ENCODE results near the gene ANKRD33B. TPM values are rescaled to one million over a fixed set of nuclear protein-coding genes. Genes with fewer than 3 reads are reported as not detected.
"Not testable (repeated sequence)": the region's sequence is repeated elsewhere in the genome, so short reads cannot be mapped to it uniquely, and the experiment has no call there.

The ANKRD33B gene
- polyA plus RNA-seq, 3 donors: 0.05 TPM; not detected in 2

DNA sequence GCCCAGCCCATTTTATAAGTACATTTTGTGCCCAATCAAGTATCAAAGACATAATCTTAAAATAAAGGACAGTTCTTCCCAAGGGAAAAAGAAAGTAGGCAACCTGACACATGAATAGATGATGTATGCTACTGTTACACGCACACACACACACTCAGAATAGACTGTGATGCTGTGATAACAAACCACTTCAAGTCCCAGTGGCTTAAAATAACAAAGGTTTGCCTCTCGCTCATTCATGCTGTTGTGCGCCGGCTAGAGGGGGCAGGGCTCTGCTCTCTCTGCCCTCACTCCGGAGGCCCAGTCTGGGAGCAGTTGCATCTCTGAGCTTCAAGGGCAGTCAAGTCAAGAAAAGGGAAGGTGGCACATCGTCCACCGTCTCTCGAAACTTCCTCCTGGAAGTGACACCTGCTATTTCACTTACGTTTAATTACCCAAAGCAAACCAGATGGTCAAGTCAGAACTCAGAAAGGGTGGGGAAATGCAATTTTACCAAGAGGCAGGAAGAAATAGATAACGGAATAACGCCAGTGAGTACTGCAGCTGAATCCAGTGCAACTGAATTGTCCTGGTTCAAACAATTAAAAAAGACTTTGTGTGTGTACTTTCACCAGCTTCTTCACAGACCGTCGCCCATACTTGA, 43.3 kb downstream of the ANKRD33B start:
- Mint-ChIP-seq H3K4me1 (peaks cover 31% of the 10 kb centered on the region), H3K36me3 (no peaks in the 10 kb centered on the region), H3K27me3 (ENCODE audit: low read depth in 3 of 3) (peaks cover 1 to 2% (median 2%) of the 10 kb centered on the region in 3 donors), H3K27ac (peak overlapping the region; percentile 82 to 94 (median 90)), H3K4me3 (peak overlapping the region; percentile 69 to 82), H3K9me3 (no peaks in the 10 kb centered on the region)
- Histone ChIP-seq H3K9ac (ENCODE audit: insufficient read depth, low read length, poor library complexity, severe bottlenecking) (no peak overlapping the region), H4K20me1 (ENCODE audit: insufficient read depth, low read length) (no peaks in the 10 kb centered on the region), H3K36me3 (replicated peaks in 1 of 2; ENCODE audit: control insufficient read depth in 1 of 2, insufficient read depth in 2 of 2, low read length in 2 of 2) (no peaks in the 10 kb centered on the region), H3K79me2 (ENCODE audit: insufficient read depth, low read length) (peaks cover 10% of the 10 kb centered on the region), H3K4me1 (ENCODE audit: control insufficient read depth in 1 of 2, insufficient read depth in 2 of 2, low read length in 2 of 2) (peaks cover 21 to 27% of the 10 kb centered on the region in 2 donors), H3K9me3 (replicated peaks in 1 of 2; ENCODE audit: control insufficient read depth in 1 of 2, insufficient read depth in 1 of 2, low read length in 2 of 2) (no peaks in the 10 kb centered on the region), H3K27me3 (ENCODE audit: control insufficient read depth in 2 of 2, insufficient read depth in 2 of 2, low read length in 2 of 2) (no peaks in the 10 kb centered on the region), H3K4me2 (replicated peaks; ENCODE audit: extremely low read depth, low read length, poor library complexity, severe bottlenecking) (peak overlapping the region; percentile 66), H3K27ac (ENCODE audit: low read depth in 1 of 2, low read length in 2 of 2) (peak overlapping the region; percentile 7 to 75), H3K4me3 (replicated peaks in 1 of 3; ENCODE audit: low read depth in 2 of 3, low read length in 3 of 3) (peak overlapping the region in 1 of 3 experiments; percentile 53), H2AFZ (ENCODE audit: insufficient read depth, low read depth, low read length, poor library complexity, severe bottlenecking) (peak overlapping the region; percentile 53)
- TF ChIP-seq, protein P1, sequence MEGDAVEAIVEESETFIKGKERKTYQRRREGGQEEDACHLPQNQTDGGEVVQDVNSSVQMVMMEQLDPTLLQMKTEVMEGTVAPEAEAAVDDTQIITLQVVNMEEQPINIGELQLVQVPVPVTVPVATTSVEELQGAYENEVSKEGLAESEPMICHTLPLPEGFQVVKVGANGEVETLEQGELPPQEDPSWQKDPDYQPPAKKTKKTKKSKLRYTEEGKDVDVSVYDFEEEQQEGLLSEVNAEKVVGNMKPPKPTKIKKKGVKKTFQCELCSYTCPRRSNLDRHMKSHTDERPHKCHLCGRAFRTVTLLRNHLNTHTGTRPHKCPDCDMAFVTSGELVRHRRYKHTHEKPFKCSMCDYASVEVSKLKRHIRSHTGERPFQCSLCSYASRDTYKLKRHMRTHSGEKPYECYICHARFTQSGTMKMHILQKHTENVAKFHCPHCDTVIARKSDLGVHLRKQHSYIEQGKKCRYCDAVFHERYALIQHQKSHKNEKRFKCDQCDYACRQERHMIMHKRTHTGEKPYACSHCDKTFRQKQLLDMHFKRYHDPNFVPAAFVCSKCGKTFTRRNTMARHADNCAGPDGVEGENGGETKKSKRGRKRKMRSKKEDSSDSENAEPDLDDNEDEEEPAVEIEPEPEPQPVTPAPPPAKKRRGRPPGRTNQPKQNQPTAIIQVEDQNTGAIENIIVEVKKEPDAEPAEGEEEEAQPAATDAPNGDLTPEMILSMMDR (IDR thresholded peaks at IDR 0.05): no peak
- 0% methylated on average over 6 of the region's 13 CpGs for WGBS (ENCODE audit: insufficient coverage)
- intact Hi-C loops (cut with micrococcal nuclease): loop anchor here in 1 of 2 donors (5.0 kb wide), 1 partner anchor 45 kb away; the partner anchor contains the start of gene ANKRD33B
- peak; percentile 61 to 74 (median 67) for DNase-seq

DNA sequence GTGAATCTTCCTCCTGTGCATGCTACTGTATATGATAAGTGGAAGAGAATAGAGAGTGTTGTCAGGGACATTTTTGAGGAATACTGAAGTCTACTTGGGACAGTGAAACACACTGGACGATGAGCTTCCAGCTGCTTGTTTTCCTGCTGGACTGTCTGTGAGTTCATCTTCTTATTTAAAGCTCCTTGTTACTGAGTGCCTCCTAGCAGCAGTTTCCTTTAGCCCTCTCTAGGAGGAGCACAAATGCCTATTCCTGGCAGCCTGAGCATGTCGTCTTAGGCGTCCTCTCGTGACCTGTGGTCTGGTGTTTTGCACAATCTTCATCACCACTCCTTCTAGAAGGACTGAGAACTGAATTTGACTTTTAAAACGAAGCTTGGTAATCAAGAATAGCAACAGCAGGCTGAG, 43.8 kb downstream of the ANKRD33B start:
- H3K27ac Mint-ChIP-seq: peak overlapping the region; percentile 82 to 94 (median 90)
- Histone ChIP-seq H3K79me2 (ENCODE audit: insufficient read depth, low read length) (peaks cover 10% of the 10 kb centered on the region), H3K4me2 (replicated peaks; ENCODE audit: extremely low read depth, low read length, poor library complexity, severe bottlenecking) (peak overlapping the region; percentile 66), H4K20me1 (ENCODE audit: insufficient read depth, low read length) (no peaks in the 10 kb centered on the region), H3K36me3 (replicated peaks in 1 of 2; ENCODE audit: control insufficient read depth in 1 of 2, insufficient read depth in 2 of 2, low read length in 2 of 2) (no peaks in the 10 kb centered on the region), H3K9ac (ENCODE audit: insufficient read depth, low read length, poor library complexity, severe bottlenecking) (peak overlapping the region; percentile 17), H3K27ac (ENCODE audit: low read depth in 1 of 2, low read length in 2 of 2) (peak overlapping the region; percentile 41 to 75), H3K9me3 (replicated peaks in 1 of 2; ENCODE audit: control insufficient read depth in 1 of 2, insufficient read depth in 1 of 2, low read length in 2 of 2) (no peaks in the 10 kb centered on the region), H3K4me1 (ENCODE audit: control insufficient read depth in 1 of 2, insufficient read depth in 2 of 2, low read length in 2 of 2) (peaks cover 21 to 27% of the 10 kb centered on the region in 2 donors), H3K27me3 (ENCODE audit: control insufficient read depth in 2 of 2, insufficient read depth in 2 of 2, low read length in 2 of 2) (no peaks in the 10 kb centered on the region), H2AFZ (ENCODE audit: insufficient read depth, low read depth, low read length, poor library complexity, severe bottlenecking) (peak overlapping the region; percentile 53), H3K4me3 (replicated peaks in 1 of 3; ENCODE audit: low read depth in 2 of 3, low read length in 3 of 3) (peak overlapping the region in 2 of 3 experiments; percentile 26 to 53)
- 0% methylated on average over 4 of the region's 5 CpGs for WGBS (ENCODE audit: insufficient coverage)
- peak; percentile 81 to 88 (median 87) for DNase-seq
- no peaks in the 10 kb centered on the region for H3K9me3 Mint-ChIP-seq
- no peaks in the 10 kb centered on the region for H3K36me3 Mint-ChIP-seq
- peak overlapping the region; percentile 69 to 82 for H3K4me3 Mint-ChIP-seq
- intact Hi-C loops (cut with micrococcal nuclease): loop anchor here in 1 of 2 donors (5.0 kb wide), 1 partner anchor 45 kb away; the partner anchor contains the start of gene ANKRD33B
- H3K4me1 Mint-ChIP-seq: peaks cover 31% of the 10 kb centered on the region
- TF ChIP-seq, protein P1 (IDR thresholded peaks at IDR 0.05): peak; percentile 43
- peaks cover 1 to 2% (median 2%) of the 10 kb centered on the region in 3 donors for H3K27me3 Mint-ChIP-seq (ENCODE audit: low read depth in 3 of 3)

DNA sequence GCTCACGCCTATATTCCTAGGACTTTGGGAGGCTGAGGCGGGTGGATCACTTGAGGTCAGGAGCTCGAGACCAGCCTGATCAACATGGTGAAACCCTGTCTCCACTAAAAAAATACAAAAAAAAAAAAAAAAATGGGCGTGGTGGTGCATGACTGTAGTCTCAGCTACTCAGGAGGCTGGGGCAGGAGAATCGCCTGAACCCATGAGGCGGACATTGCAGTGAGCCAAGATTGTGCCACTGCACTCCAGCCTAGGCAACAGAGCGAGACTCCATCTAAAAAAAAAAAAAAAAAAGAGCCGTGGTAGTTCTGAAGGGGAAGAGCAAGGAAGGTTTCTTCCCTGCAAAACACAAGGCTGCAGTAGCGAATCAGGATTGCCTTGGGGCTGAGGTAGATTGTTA, 44.2 kb downstream of the ANKRD33B start:
- not testable (repeated sequence) for H3K36me3 ChIP-seq (replicated peaks in 1 of 2; ENCODE audit: control insufficient read depth in 1 of 2, insufficient read depth in 2 of 2, low read length in 2 of 2); H3K27me3 ChIP-seq (ENCODE audit: control insufficient read depth in 2 of 2, insufficient read depth in 2 of 2, low read length in 2 of 2); H3K9me3 ChIP-seq (replicated peaks in 1 of 2; ENCODE audit: control insufficient read depth in 1 of 2, insufficient read depth in 1 of 2, low read length in 2 of 2); H3K27me3 Mint-ChIP-seq (ENCODE audit: low read depth in 3 of 3); H4K20me1 ChIP-seq (ENCODE audit: insufficient read depth, low read length); H3K36me3 Mint-ChIP-seq; H3K9me3 Mint-ChIP-seq; H3K79me2 ChIP-seq (ENCODE audit: insufficient read depth, low read length)
- peak; percentile 46 to 60 (median 51) for DNase-seq
- peak overlapping the region; percentile 66 for H3K4me2 ChIP-seq (replicated peaks; ENCODE audit: extremely low read depth, low read length, poor library complexity, severe bottlenecking)
- intact Hi-C loops (cut with micrococcal nuclease): loop anchor here in 1 of 2 donors (5.0 kb wide), 1 partner anchor 46 kb away; the partner anchor contains the start of gene ANKRD33B
- H2AFZ ChIP-seq (ENCODE audit: insufficient read depth, low read depth, low read length, poor library complexity, severe bottlenecking): peak overlapping the region; percentile 53
- peaks cover 21 to 27% of the 10 kb centered on the region in 2 donors for H3K4me1 ChIP-seq (ENCODE audit: control insufficient read depth in 1 of 2, insufficient read depth in 2 of 2, low read length in 2 of 2)
- Mint-ChIP-seq H3K4me3 (peak overlapping the region; percentile 69 to 82), H3K4me1 (peaks cover 31% of the 10 kb centered on the region), H3K27ac (peak overlapping the region; percentile 82 to 94 (median 90))
- WGBS (ENCODE audit: insufficient coverage): 18% methylated on average over 4 of the region's 9 CpGs
- H3K27ac ChIP-seq (ENCODE audit: low read depth in 1 of 2, low read length in 2 of 2): peak overlapping the region; percentile 41 to 75
- H3K4me3 ChIP-seq (replicated peaks in 1 of 3; ENCODE audit: low read depth in 2 of 3, low read length in 3 of 3): peak overlapping the region in 2 of 3 experiments; percentile 26 to 53
- H3K9ac ChIP-seq (ENCODE audit: insufficient read depth, low read length, poor library complexity, severe bottlenecking): peak overlapping the region; percentile 17

Data from CD14-positive monocyte (primary cell).